K562 (cell line): ENCODE measurements around the gene UAP1. TPM values are rescaled to one million over a fixed set of nuclear protein-coding genes. Genes with fewer than 3 reads are reported as not detected.

Source experiments
- ATAC-seq: fragments of 200-7000 bp; cut with Tn5 transposase; 3 replicates; pipeline ENCODE4 v1.9.1; 2020; ENCODE audit warnings: moderate library complexity
- BruUV-seq: library from RNA; stranded (reverse); fragments of 400-500 nt; replicated peaks from 2 replicates; lab custom pipeline; 2021; lab: Mats Ljungman, UMichigan
- CTCF ChIA-PET: fragments of 300-600 bp; formaldehyde crosslinking; extraction: SDS; loops from one replicate; lab custom pipeline; 2021; ENCODE audit warnings: low intra/inter-chr PET ratio; lab: Yijun Ruan, JAX
- POLR2A ChIA-PET: fragments of 300-600, 350-650 bp; sonication (Branson Sonifier 250); formaldehyde crosslinking; extraction: SDS; loops from one replicate; lab custom pipeline; 2021; ENCODE audit warnings: antibody characterized with exemption, inconsistent platforms; lab: Yijun Ruan, JAX
- DNase-seq, 4 experiments: peaks; one replicate each; pipeline versions ENCODE4 v3.0.0 to v3.0.0-alpha.2; 2011 to 2018; ENCODE audit warnings: low spot score in 3 of 4, mixed read lengths in 3 of 4; ENCODE audit errors: extremely low read depth in 1 of 4
- FAIRE-seq: peaks from 2 replicates; lab custom pipeline; 2011; peaks lifted over from hg19 to GRCh38; lab: Jason Lieb, UNC
- H2AFZ ChIP-seq: 2 replicates; pipeline ENCODE4 v1.6.0; 2011; ENCODE audit warnings: low read depth, low read length, control low read depth, inconsistent platforms
- H3K27ac ChIP-seq: fragments of 200-600 bp; 3 replicates; pipeline ENCODE4 v1.8.0; 2011; ENCODE audit warnings: low read depth, mild to moderate bottlenecking, control low read depth, inconsistent platforms, low read length, moderate library complexity, mixed read lengths; ENCODE audit errors: extremely low read depth
- H3K27me3 ChIP-seq, 2 experiments: fragments of 300-600 bp in 1 of 2; 2 replicates in 1 of 2; 3 replicates in 1 of 2; pipeline versions ENCODE4 v1.6.0 to v1.8.0; 2011; ENCODE audit warnings: inconsistent platforms in 2 of 2, low read length in 2 of 2, mild to moderate bottlenecking in 1 of 2, mixed read lengths in 1 of 2, moderate library complexity in 1 of 2; ENCODE audit not compliant: control insufficient read depth in 2 of 2, insufficient read depth in 2 of 2
- H3K36me3 ChIP-seq: fragments of 300-600 bp; 3 replicates; pipeline ENCODE4 v1.8.0; 2011; ENCODE audit warnings: mild to moderate bottlenecking, low read length, inconsistent platforms; ENCODE audit not compliant: control insufficient read depth, insufficient read depth
- H3K4me1 ChIP-seq, 2 experiments: fragments of 200-600 bp in 1 of 2; replicated peaks in 1 of 2; 2 replicates in 1 of 2; 3 replicates in 1 of 2; pipeline versions ENCODE4 v1.5.1 to v1.8.0; 2011; ENCODE audit warnings: inconsistent platforms in 2 of 2, low read length in 2 of 2, mild to moderate bottlenecking in 1 of 2, mixed read lengths in 1 of 2, moderate library complexity in 1 of 2; ENCODE audit not compliant: control insufficient read depth in 2 of 2, insufficient read depth in 2 of 2
- H3K4me2 ChIP-seq: 2 replicates; pipeline ENCODE4 v1.6.1; 2011; ENCODE audit warnings: low read length, control low read depth, inconsistent platforms, mixed read lengths; ENCODE audit not compliant: insufficient read depth
- H3K4me3 ChIP-seq: fragments of 200-600 bp; sonication (generic), shearing (Covaris generic); 2 replicates; pipeline ENCODE4 v1.5.1; 2016; ENCODE audit warnings: control low read depth, inconsistent platforms
- H3K79me2 ChIP-seq: fragments of 200-600 bp; 3 replicates; pipeline ENCODE4 v1.8.0; 2011; ENCODE audit warnings: low read length, inconsistent platforms; ENCODE audit not compliant: control insufficient read depth, insufficient read depth
- H3K9ac ChIP-seq, 2 experiments: 2 replicates each; pipeline versions ENCODE4 v1.6.0 to v1.6.1; 2011; ENCODE audit warnings: low read depth in 2 of 2, low read length in 2 of 2, control low read depth in 1 of 2, inconsistent platforms in 1 of 2, mild to moderate bottlenecking in 1 of 2, mixed read lengths in 1 of 2; ENCODE audit not compliant: insufficient read depth in 1 of 2
- H3K9me1 ChIP-seq: one replicate; pipeline ENCODE4 v1.6.0; 2011; ENCODE audit warnings: inconsistent platforms, mild to moderate bottlenecking, low read length, moderate library complexity; ENCODE audit not compliant: control insufficient read depth, insufficient read depth
- H3K9me3 ChIP-seq: replicated peaks from 2 replicates; pipeline ENCODE4 v1.5.1; 2011; ENCODE audit warnings: low read depth, low read length, inconsistent platforms; ENCODE audit not compliant: control insufficient read depth, insufficient read depth
- H4K20me1 ChIP-seq: replicated peaks from 2 replicates; pipeline ENCODE4 v1.6.1; 2011; ENCODE audit warnings: low read length, inconsistent platforms, mixed read lengths; ENCODE audit not compliant: control insufficient read depth, insufficient read depth
- CEBPG ChIP-seq, 3 experiments: fragments of 200-800 bp in 1 of 3; sonication (Bioruptor generic) in 1 of 3; sonication (generic) in 1 of 3; formaldehyde crosslinking in 1 of 3; IDR thresholded peaks in 2 of 3; conservative IDR thresholded peaks in 1 of 3; 2 replicates each; pipeline versions ENCODE4 v1.6.1 to v1.8.0; 2016 to 2022; ENCODE audit warnings: missing compliant biosample characterization in 2 of 3, missing genetic modification characterization in 2 of 3, mild to moderate bottlenecking in 1 of 3, missing genetic modification reagents in 1 of 3
- ESRRB ChIP-seq: fragments of 250-450 bp; sonication (Bioruptor Pico); IDR thresholded peaks from 2 replicates; pipeline ENCODE4 v1.5.0; 2020; ENCODE audit warnings: mild to moderate bottlenecking, moderate library complexity, borderline replicate concordance
- STAT6 ChIP-seq: sonication (generic); formaldehyde crosslinking; IDR thresholded peaks from 2 replicates; pipeline ENCODE4 v1.8.1; 2023; ENCODE audit warnings: mild to moderate bottlenecking, missing genetic modification reagents
- ZNF407 ChIP-seq: fragments of 450-650 bp; IDR thresholded peaks from 2 replicates; pipeline ENCODE4 v1.6.1; 2016; ENCODE audit warnings: low read depth
- ZNF436 ChIP-seq: fragments of 250-450, 450-650 bp; sonication (Bioruptor Pico); formaldehyde crosslinking; IDR thresholded peaks from 2 replicates; pipeline ENCODE4 v1.7.0; 2020; ENCODE audit warnings: mild to moderate bottlenecking
- ZNF512 ChIP-seq: IDR thresholded peaks from 2 replicates; pipeline ENCODE4 v1.6.1; 2016; ENCODE audit warnings: missing genetic modification characterization, missing compliant biosample characterization
- WGBS: fragments of 100-300 bp; shearing (Covaris generic); methylation state at CpG from one replicate; pipeline ENCODE4 v1.1.6; 2016; ENCODE audit warnings: low coverage, mixed read lengths; ENCODE audit not compliant: insufficient coverage; ENCODE audit errors: missing lambda C conversion rate; 5-methylcytosine and 5-hydroxymethylcytosine counted together
- in situ Hi-C: fragments of 300-500 bp; cut with MboI; formaldehyde crosslinking; loops from 4 replicates; pipeline ENCODE4 v1.15.0; 2018; ENCODE audit warnings: inconsistent platforms, mixed read lengths
- intact Hi-C: fragments of 100-400 bp; cut with micrococcal nuclease; formaldehyde crosslinking; loops from 2 replicates; pipeline ENCODE4 v1.14.2; 2022
- polyA plus RNA-seq, 8 experiments: library from polyadenylated mRNA; depleted of rRNA in 4 of 8; stranded (reverse) in 5 of 8; unstranded in 3 of 8; fragments of >200 nt; fragmentation: Nextera tagmentation in 2 of 8; fragmentation: Illumina TruSeq in 1 of 8; extraction: Ambion mirVana in 2 of 8; extraction: Trizol in 1 of 8; gene quantifications; 2 replicates each; pipeline versions ENCODE4 v1.2.1 to v1.2.3, GENCODE V29; 2011 to 2014; ENCODE audit warnings: inconsistent platforms in 1 of 8, missing spikeins in 1 of 8
- total RNA-seq, 7 experiments: library from RNA; depleted of rRNA in 6 of 7; stranded (reverse); fragments of >200 nt in 6 of 7; fragmentation: Illumina TruSeq in 2 of 7; extraction: Trizol in 2 of 7; gene quantifications; 2 replicates each; pipeline versions ENCODE4 v1.2.1 to v1.2.3, GENCODE V29; 2011 to 2021; ENCODE audit warnings: low replicate concordance in 1 of 7

Gene UAP1
- total and polyA plus RNA-seq, 9 of the 15 experiments (the other 6 are each of a cell fraction or from before 2014, with no cell fraction given): 182 to 317 (median 213) TPM

GRCh38 chr1:162633081-162633762 lies 71.7 kb downstream of the UAP1 start (continued):
- TF ChIP-seq STAT6 (CRISPR knock-in tag): no peak

- POLR2A ChIA-PET: interaction anchor here (0.6 kb wide), 1 partner anchor 70 kb away, joined by 3 read pairs; no protein-coding TSS in a partner anchor
- Histone ChIP-seq H3K9me1 (no peaks in the 10 kb centered on the region), H3K27ac (no peak overlapping the region), H3K4me3 (no peak overlapping the region), H3K4me2 (no peak overlapping the region), H3K9me3 (no peaks in the 10 kb centered on the region), H3K4me1 (peaks cover 7 to 25% of the 10 kb centered on the region in 2 experiments), H3K36me3 (no peaks in the 10 kb centered on the region), H2AFZ (no peak overlapping the region), H4K20me1 (no peaks in the 10 kb centered on the region), H3K79me2 (no peaks in the 10 kb centered on the region), H3K27me3 (no peaks in the 10 kb centered on the region), H3K9ac (no peak overlapping the region)
- WGBS: 56% methylated on average over 4 of the region's 4 CpGs
- CTCF ChIA-PET: no interaction called here
- intact Hi-C loops: no loop called here
- ATAC-seq (no peak), FAIRE-seq (no peak), DNase-seq (no peak)
- BruUV-seq: no TSS peak
- in situ Hi-C loops: no loop called here
- TF ChIP-seq ZNF407 (no peak), ZNF512 (tag) (no peak), ZNF436 (CRISPR knock-in tag) (no peak), ESRRB (no peak), CEBPG (CRISPR knock-in tag; IDR thresholded peaks at IDR 0.05) (no peak), CEBPG (tag; conservative IDR thresholded peaks at IDR 0.05 in 1 of 2, IDR thresholded peaks at IDR 0.05 in 1 of 2) (no peak)
These were observed 73.9 kb downstream of the UAP1 start for GRCh38 chr1:162635418-162635817.
